H1 (cell line): ENCODE measurements around the gene ARHGAP26. TPM values are rescaled to one million over a fixed set of nuclear protein-coding genes. Genes with fewer than 3 reads are reported as not detected.

Experiments
- CTCF ChIA-PET: fragments of 300-600 bp; sonication (Branson Sonifier 250); formaldehyde crosslinking; loops from one replicate; lab custom pipeline; 2021; ENCODE audit not compliant: partially characterized antibody; lab: Charles Lee
- POLR2A ChIA-PET: fragments of 300-600 bp; sonication (Branson Sonifier 250); formaldehyde crosslinking; loops from one replicate; lab custom pipeline; 2021; ENCODE audit warnings: inconsistent platforms; ENCODE audit not compliant: partially characterized antibody; lab: Charles Lee
- DNase-seq, 2 experiments: peaks; one replicate each; pipeline versions ENCODE4 v3.0.0 to v3.0.0-alpha.2; 2010 to 2022; ENCODE audit warnings: low spot score in 2 of 2, low read depth in 1 of 2, mixed read lengths in 1 of 2
- FAIRE-seq: peaks from 2 replicates; lab custom pipeline; 2011; peaks lifted over from hg19 to GRCh38; lab: Jason Lieb, UNC
- H2AFZ ChIP-seq: 2 replicates; pipeline ENCODE4 v1.8.1; 2012; ENCODE audit warnings: low read length, inconsistent platforms
- H2AK5ac ChIP-seq: 2 replicates; pipeline ENCODE4 v1.6.1; 2013; ENCODE audit warnings: low read depth, low read length
- H2BK120ac ChIP-seq: replicated peaks from 2 replicates; pipeline ENCODE3; 2013; ENCODE audit warnings: low read depth, low read length, inconsistent platforms
- H2BK12ac ChIP-seq: 2 replicates; pipeline ENCODE4 v1.6.1; 2013; ENCODE audit warnings: low read depth, low read length
- H2BK15ac ChIP-seq: 2 replicates; pipeline ENCODE4 v1.6.1; 2013; ENCODE audit warnings: low read length
- H2BK20ac ChIP-seq: 2 replicates; pipeline ENCODE4 v1.6.1; 2013; ENCODE audit warnings: low read length
- H2BK5ac ChIP-seq: 2 replicates; pipeline ENCODE4 v1.6.1; 2013; ENCODE audit warnings: low read depth, low read length
- H3K14ac ChIP-seq: 2 replicates; pipeline ENCODE4 v1.6.1; 2013; ENCODE audit warnings: inconsistent platforms; ENCODE audit not compliant: insufficient read length
- H3K18ac ChIP-seq: 2 replicates; pipeline ENCODE4 v1.6.1; 2013; ENCODE audit warnings: low read length; ENCODE audit errors: extremely low read depth
- H3K23ac ChIP-seq: 2 replicates; pipeline ENCODE4 v1.6.1; 2013; ENCODE audit warnings: inconsistent platforms; ENCODE audit not compliant: insufficient read length
- H3K23me2 ChIP-seq: 2 replicates; pipeline ENCODE4 v1.6.1; 2013; ENCODE audit warnings: low read depth, low read length
- H3K27ac ChIP-seq: 2 replicates; pipeline ENCODE4 v1.6.1; 2011; ENCODE audit warnings: low read depth, low read length, inconsistent platforms
- H3K27me3 ChIP-seq, 4 experiments: replicated peaks in 1 of 4; 1 replicate in 1 of 4; 2 replicates in 3 of 4; pipeline versions ENCODE4 v1.6.1 to v1.8.1; 2011 to 2013; ENCODE audit warnings: low read length in 3 of 4, mild to moderate bottlenecking in 3 of 4, inconsistent platforms in 2 of 4, mixed read lengths in 2 of 4, moderate library complexity in 1 of 4; ENCODE audit not compliant: control insufficient read depth in 3 of 4, insufficient read depth in 3 of 4; ENCODE audit errors: extremely low read depth in 1 of 4
- H3K36me3 ChIP-seq, 4 experiments: 2 replicates each; pipeline versions ENCODE4 v1.6.1 to v1.8.1; 2011 to 2013; ENCODE audit warnings: mild to moderate bottlenecking in 4 of 4, low read length in 3 of 4, moderate library complexity in 2 of 4, control low read depth in 1 of 4, inconsistent platforms in 1 of 4; ENCODE audit not compliant: insufficient read depth in 4 of 4, control insufficient read depth in 2 of 4
- H3K4ac ChIP-seq: replicated peaks from 2 replicates; pipeline ENCODE3; 2013; ENCODE audit warnings: low read length, low read depth, mixed read lengths, inconsistent platforms; ENCODE audit not compliant: insufficient read length
- H3K4me1 ChIP-seq, 4 experiments: replicated peaks in 1 of 4; 1 replicate in 1 of 4; 2 replicates in 3 of 4; pipeline versions ENCODE4 v1.6.1 to v1.8.1; 2011 to 2013; ENCODE audit warnings: low read length in 3 of 4, inconsistent platforms in 2 of 4, mixed read lengths in 1 of 4; ENCODE audit not compliant: insufficient read depth in 4 of 4, control insufficient read depth in 3 of 4
- H3K4me2 ChIP-seq, 2 experiments: 2 replicates each; pipeline versions ENCODE4 v1.6.1 to v1.8.1; 2011 to 2013; ENCODE audit warnings: low read depth in 2 of 2, low read length in 2 of 2, control low read depth in 1 of 2, inconsistent platforms in 1 of 2, mild to moderate bottlenecking in 1 of 2; ENCODE audit not compliant: insufficient read depth in 1 of 2
- H3K4me3 ChIP-seq, 4 experiments: fragments of 200-600, 300-600 bp in 1 of 4; sonication (generic), shearing (Covaris generic), sonication (Bioruptor Twin) in 1 of 4; 2 replicates each; pipeline versions ENCODE4 v1.5.1 to v1.8.1; 2011 to 2016; ENCODE audit warnings: low read length in 4 of 4, low read depth in 3 of 4, control low read depth in 2 of 4, inconsistent platforms in 2 of 4, mild to moderate bottlenecking in 2 of 4, mixed read lengths in 1 of 4, moderate library complexity in 1 of 4; ENCODE audit not compliant: insufficient read depth in 2 of 4; ENCODE audit errors: extremely low read depth in 1 of 4
- H3K56ac ChIP-seq: replicated peaks from 2 replicates; pipeline ENCODE3; 2013; ENCODE audit warnings: low read depth, mild to moderate bottlenecking, mixed read lengths, low read length, inconsistent platforms; ENCODE audit not compliant: insufficient read length
- H3K79me1 ChIP-seq: 2 replicates; pipeline ENCODE4 v1.6.1; 2013; ENCODE audit warnings: low read depth, low read length, control low read depth
- H3K79me2 ChIP-seq, 2 experiments: 2 replicates each; pipeline versions ENCODE4 v1.6.1 to v1.8.1; 2012 to 2013; ENCODE audit warnings: low read length in 2 of 2, mild to moderate bottlenecking in 2 of 2, inconsistent platforms in 1 of 2; ENCODE audit not compliant: insufficient read depth in 2 of 2, control insufficient read depth in 1 of 2
- H3K9ac ChIP-seq, 4 experiments: replicated peaks in 1 of 4; 1 replicate in 1 of 4; 2 replicates in 3 of 4; pipeline versions ENCODE4 v1.6.1 to v1.8.1; 2011 to 2013; ENCODE audit warnings: low read depth in 3 of 4, low read length in 3 of 4, control low read depth in 2 of 4, mild to moderate bottlenecking in 2 of 4, moderate library complexity in 2 of 4, inconsistent platforms in 1 of 4; ENCODE audit errors: extremely low read depth in 1 of 4
- H3K9me3 ChIP-seq, 2 experiments: 2 replicates each; pipeline versions ENCODE4 v1.6.1 to v1.8.1; 2012 to 2013; ENCODE audit warnings: mild to moderate bottlenecking in 2 of 2, moderate library complexity in 2 of 2, control low read depth in 1 of 2, inconsistent platforms in 1 of 2, low read depth in 1 of 2, low read length in 1 of 2, mixed read lengths in 1 of 2; ENCODE audit not compliant: insufficient read depth in 2 of 2
- H4K20me1 ChIP-seq, 2 experiments: replicated peaks in 1 of 2; 2 replicates each; pipeline versions ENCODE3 to v1.8.1; 2011 to 2013; ENCODE audit warnings: inconsistent platforms in 2 of 2, low read length in 2 of 2, mild to moderate bottlenecking in 1 of 2; ENCODE audit not compliant: insufficient read depth in 2 of 2, control insufficient read depth in 1 of 2
- H4K5ac ChIP-seq: 2 replicates; pipeline ENCODE4 v1.6.1; 2013; ENCODE audit warnings: low read length, low read depth, mixed read lengths, inconsistent platforms; ENCODE audit not compliant: insufficient read length
- H4K8ac ChIP-seq: 2 replicates; pipeline ENCODE4 v1.8.0; 2013; ENCODE audit warnings: mild to moderate bottlenecking, moderate library complexity, low read length, inconsistent platforms; ENCODE audit not compliant: insufficient read depth; ENCODE audit errors: extremely low read depth
- H4K91ac ChIP-seq: replicated peaks from 2 replicates; pipeline ENCODE3; 2013; ENCODE audit warnings: low read length, mixed read lengths, inconsistent platforms; ENCODE audit not compliant: insufficient read length
- CBX5 ChIP-seq: fragments of 300-800, 300-1000 bp; sonication (generic); IDR thresholded peaks from 2 replicates; pipeline ENCODE4 v1.7.1; 2016; ENCODE audit warnings: antibody characterized with exemption, low read length, low read depth
- CTBP2 ChIP-seq: IDR thresholded peaks from 2 replicates; pipeline ENCODE4 v1.7.0; 2011; ENCODE audit warnings: borderline replicate concordance, mild to moderate bottlenecking, moderate library complexity, mixed read lengths, low read length; ENCODE audit not compliant: insufficient read depth, insufficient read length
- FOSL1 ChIP-seq: IDR thresholded peaks from 2 replicates; pipeline ENCODE4 v1.6.1; 2011; ENCODE audit warnings: mild to moderate bottlenecking, low read depth, low read length, moderate library complexity; ENCODE audit not compliant: insufficient read depth
- KDM1A ChIP-seq: fragments of 200-600, 300-600 bp; sonication (generic); IDR thresholded peaks from 2 replicates; pipeline ENCODE4 v1.7.1; 2016; ENCODE audit warnings: mild to moderate bottlenecking, low read length, borderline replicate concordance
- RFX5 ChIP-seq: IDR thresholded peaks from 2 replicates; pipeline ENCODE4 v1.6.1; 2011; ENCODE audit warnings: low read depth, low read length, improper control_type of control experiment, borderline replicate concordance
- SIRT6 ChIP-seq: IDR thresholded peaks from one replicate; pipeline ENCODE4 v1.7.1; 2012; ENCODE audit warnings: low read length, inconsistent platforms
- TAF7 ChIP-seq: optimal IDR thresholded peaks from 2 replicates; pipeline ENCODE3; 2011; ENCODE audit warnings: low read depth, mild to moderate bottlenecking, inconsistent platforms, low read length, moderate library complexity, borderline replicate concordance
- WGBS, 2 experiments: shearing (Covaris generic) in 1 of 2; methylation state at CpG; one replicate each; pipeline versions ENCODE4 v1.1.6 to v1.1.7; 2013 to 2015; ENCODE audit warnings: low lambda C conversion rate in 2 of 2, mixed read lengths in 2 of 2, inconsistent platforms in 1 of 2, low coverage in 1 of 2, missing lambda C conversion rate in 1 of 2; ENCODE audit not compliant: insufficient replicate concordance in 2 of 2, insufficient coverage in 1 of 2, insufficient read length in 1 of 2; ENCODE audit errors: extremely low coverage in 1 of 2, missing lambda C conversion rate in 1 of 2; 5-methylcytosine and 5-hydroxymethylcytosine counted together
- polyA plus RNA-seq, 7 experiments: library from polyadenylated mRNA; depleted of rRNA in 3 of 7; stranded (reverse) in 5 of 7; unstranded in 2 of 7; fragments of >200 nt in 5 of 7; fragments of 200-250 nt in 2 of 7; gene quantifications; 1 replicate in 5 of 7; 2 replicates in 1 of 7; 4 replicates in 1 of 7; pipeline versions ENCODE4 v1.2.1 to v1.2.3, GENCODE V29; 2011 to 2013; ENCODE audit warnings: missing spikeins in 2 of 7, mixed read lengths in 2 of 7
- total RNA-seq: library from RNA; stranded (reverse); fragmentation: NEBNext Ultra II Directional; extraction: Animal tissue kit (Norgen Biotek cat#: 25700); gene quantifications from 2 replicates; pipeline ENCODE4 v1.2.1, GENCODE V29; 2021

ARHGAP26 gene
- total and polyA plus RNA-seq, 2 of the 8 experiments (the other 6 are each of a cell fraction or from before 2014, with no cell fraction given) = 7.1 to 24.8 TPM

- H3K79me1 ChIP-seq = no peaks in the 10 kb centered on the region
- ChIA-PET CTCF (interaction anchor here (0.6 to 1.1 kb wide), 3 partner anchors 18 to 257 kb away, joined by 3 read pairs; no protein-coding TSS in a partner anchor), POLR2A (no interaction called here)
- no peak for DNase-seq
- H3K4me1 ChIP-seq = peaks cover 0 to 3% (median 0%) of the 10 kb centered on the region in 4 experiments; a peak in 3 of 7 replicates
- no peak overlapping the region for H4K91ac ChIP-seq
- H2BK20ac ChIP-seq = no peak overlapping the region
- no peaks in the 10 kb centered on the region for H3K79me2 ChIP-seq
- H2BK5ac ChIP-seq = no peak overlapping the region
- H3K23ac ChIP-seq = no peak overlapping the region
- no peak overlapping the region for H3K4me2 ChIP-seq
- FAIRE-seq = no peak
- H3K36me3 ChIP-seq = no peaks in the 10 kb centered on the region
- no peak overlapping the region for H3K56ac ChIP-seq
- no peak overlapping the region for H3K4ac ChIP-seq
- H3K18ac ChIP-seq = no peak overlapping the region
- no peak overlapping the region for H2BK15ac ChIP-seq
- no peak overlapping the region for H4K5ac ChIP-seq
- no peak overlapping the region for H4K8ac ChIP-seq
- H3K27me3 ChIP-seq = no peaks in the 10 kb centered on the region
- no peak overlapping the region for H3K14ac ChIP-seq
- 89% methylated on average over 5 of the region's 5 CpGs; no CpG with 5 or more reads in 1 of the 2 experiments for WGBS, 2 experiments
- no peaks in the 10 kb centered on the region for H3K9me3 ChIP-seq
- no peaks in the 10 kb centered on the region for H4K20me1 ChIP-seq
- H2AK5ac ChIP-seq = no peak overlapping the region
- no peak overlapping the region for H3K27ac ChIP-seq
- H3K4me3 ChIP-seq = no peak overlapping the region
- no peak overlapping the region for H2BK12ac ChIP-seq
- no peaks in the 10 kb centered on the region for H3K23me2 ChIP-seq
- H2AFZ ChIP-seq = no peak overlapping the region
- TF ChIP-seq KDM1A (no peak), FOSL1 (no peak), CTBP2 (no peak), SIRT6 (no peak), CBX5 (no peak), RFX5 (no peak), TAF7 (no peak)
- no peak overlapping the region for H3K9ac ChIP-seq
- no peak overlapping the region for H2BK120ac ChIP-seq
Measured at GRCh38 chr5:143135832-143136551, 365.8 kb downstream of the ARHGAP26 start.
